Effector memory CD8-positive, alpha-beta T cell (primary cell): ENCODE data around the gene MRPS2.
"Not testable (repeated sequence)": the region's sequence is repeated elsewhere in the genome, so short reads cannot be mapped to it uniquely, and the experiment has no call there.

Source experiments
- ATAC-seq: fragments of 150-1000 bp; cut with Tn5 transposase; replicated peaks from 2 replicates; pipeline ENCODE4 v1.10.0; 2021; ENCODE audit warnings: mild to moderate bottlenecking, moderate library complexity
- DNase-seq, 3 experiments: peaks; one replicate each; pipeline ENCODE4 v3.0.0; 2021
- H3K27ac Mint-ChIP-seq, 2 donors: one replicate each; pipeline ENCODE4 v1.8.0; 2022; ENCODE audit warnings: mild to moderate bottlenecking in 2 of 2, mixed read lengths in 2 of 2, moderate library complexity in 2 of 2
- H3K27me3 Mint-ChIP-seq, 2 donors: one replicate each; pipeline ENCODE4 v1.8.0; 2022; ENCODE audit warnings: mixed read lengths in 2 of 2
- H3K36me3 Mint-ChIP-seq: one replicate; pipeline ENCODE4 v1.8.0; 2022; ENCODE audit warnings: mild to moderate bottlenecking, moderate library complexity, mixed read lengths; ENCODE audit not compliant: insufficient read depth
- H3K4me1 Mint-ChIP-seq, 2 donors: one replicate each; pipeline ENCODE4 v1.8.0; 2022; ENCODE audit warnings: low read depth in 2 of 2, mixed read lengths in 2 of 2
- H3K4me3 Mint-ChIP-seq, 2 donors: one replicate each; pipeline ENCODE4 v1.8.0; 2022; ENCODE audit warnings: mild to moderate bottlenecking in 2 of 2, mixed read lengths in 2 of 2, moderate library complexity in 2 of 2
- H3K9me3 Mint-ChIP-seq, 2 donors: one replicate each; pipeline ENCODE4 v1.8.0; 2022; ENCODE audit warnings: mixed read lengths in 2 of 2

The MRPS2 gene

DNA sequence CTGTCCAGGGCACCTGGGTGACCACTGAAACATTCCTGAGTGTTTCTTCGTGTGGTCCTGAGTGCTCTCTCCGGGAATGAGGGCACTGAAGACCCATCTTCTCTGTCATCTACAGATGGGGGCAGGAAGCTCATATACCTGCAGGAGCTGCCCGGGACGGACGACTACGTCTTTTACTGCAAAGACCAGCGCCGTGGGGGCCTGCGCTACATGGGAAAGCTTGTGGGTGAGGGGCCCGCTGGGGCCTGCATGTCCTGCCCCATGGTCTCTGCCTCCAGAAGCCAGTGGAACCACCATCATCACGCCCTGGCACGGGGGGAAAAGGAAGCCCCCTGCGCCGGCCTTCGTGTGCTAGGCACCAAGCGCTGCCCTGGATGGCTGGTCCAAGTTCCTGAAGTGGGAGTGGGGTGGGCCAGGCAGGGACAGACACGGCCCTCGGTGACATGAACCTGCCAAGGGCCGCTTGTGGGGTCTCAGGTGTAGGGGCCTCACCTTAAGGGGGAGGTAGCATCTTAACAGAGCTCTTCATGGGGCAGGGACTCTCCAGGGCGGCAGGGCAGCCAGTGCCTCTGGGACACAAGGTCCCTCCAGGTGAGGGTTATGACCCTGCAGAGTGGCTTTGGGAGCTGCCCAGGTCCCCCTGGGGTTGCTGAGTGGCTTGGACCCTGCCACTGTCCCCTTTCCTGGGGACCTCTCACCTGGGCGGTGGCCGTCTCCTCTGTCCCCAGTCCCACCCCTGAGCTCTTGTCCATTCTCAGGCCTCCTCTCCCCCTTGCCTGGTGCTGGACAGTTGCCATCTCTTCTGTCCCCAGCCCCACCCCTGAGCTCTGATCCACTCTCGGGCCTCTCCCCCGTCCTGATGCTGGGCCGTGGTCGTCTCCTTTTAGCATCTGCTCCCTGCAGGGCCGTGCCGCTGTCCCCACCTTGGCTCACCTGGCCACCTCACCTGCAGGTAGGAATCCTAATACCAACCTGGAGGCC, 47.6 kb downstream of the MRPS2 start:
- no peak for DNase-seq
- H3K27me3 Mint-ChIP-seq, result peaks cover 23 to 42% of the 10 kb centered on the region in 2 donors
- no peaks in the 10 kb centered on the region for H3K9me3 Mint-ChIP-seq
- no peaks in the 10 kb centered on the region for H3K36me3 Mint-ChIP-seq
- H3K27ac Mint-ChIP-seq, result no peak overlapping the region
- no peaks in the 10 kb centered on the region for H3K4me1 Mint-ChIP-seq
- no peak for ATAC-seq
- no peak overlapping the region for H3K4me3 Mint-ChIP-seq

DNA sequence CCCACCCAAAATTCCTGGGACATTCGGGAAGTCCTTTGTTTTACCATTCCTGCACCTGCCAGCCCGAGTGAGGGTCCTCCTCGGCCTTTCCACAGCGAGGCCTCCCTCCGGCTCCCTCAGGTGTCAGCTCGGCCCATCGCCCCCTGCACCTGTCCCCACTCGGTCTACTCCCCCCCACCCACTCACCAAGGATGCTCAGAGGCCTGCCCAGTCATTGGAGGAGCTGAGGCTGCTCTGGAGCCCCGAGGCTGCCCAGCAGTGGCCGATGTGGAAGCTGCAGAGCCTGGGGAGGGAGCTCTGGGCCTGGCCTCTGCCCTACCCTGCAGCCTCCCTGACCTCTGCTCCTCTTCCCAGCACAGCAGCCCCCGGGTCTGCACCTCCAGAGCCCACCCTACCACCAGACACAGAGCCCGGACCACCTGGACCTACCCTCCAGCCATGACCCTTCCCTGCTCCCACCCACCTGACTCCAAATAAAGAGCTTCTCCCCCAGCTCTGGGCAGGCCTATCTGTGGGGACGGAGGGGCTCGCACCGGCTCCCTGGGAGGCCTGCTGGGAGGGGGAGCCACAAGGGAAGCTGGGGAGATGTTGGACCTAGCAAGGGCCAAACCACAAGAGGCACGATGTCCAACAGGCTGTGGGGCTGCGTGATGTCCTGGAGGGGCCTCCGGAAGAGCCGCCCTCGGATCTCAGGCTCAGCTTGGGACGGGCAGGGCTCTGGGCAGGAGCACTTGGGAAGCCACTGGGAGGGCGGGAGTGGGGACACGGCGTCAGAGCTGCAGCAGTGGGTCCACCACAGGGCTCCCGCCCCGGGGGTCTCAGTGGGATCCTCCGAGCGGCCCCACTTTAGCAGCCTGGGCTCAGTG, 49.2 kb downstream of the MRPS2 start:
- not testable (repeated sequence) for ATAC-seq, H3K36me3 Mint-ChIP-seq, H3K9me3 Mint-ChIP-seq, H3K4me3 Mint-ChIP-seq, DNase-seq, H3K4me1 Mint-ChIP-seq, H3K27ac Mint-ChIP-seq
- peaks cover 11 to 30% of the 10 kb centered on the region in 2 donors for H3K27me3 Mint-ChIP-seq

DNA sequence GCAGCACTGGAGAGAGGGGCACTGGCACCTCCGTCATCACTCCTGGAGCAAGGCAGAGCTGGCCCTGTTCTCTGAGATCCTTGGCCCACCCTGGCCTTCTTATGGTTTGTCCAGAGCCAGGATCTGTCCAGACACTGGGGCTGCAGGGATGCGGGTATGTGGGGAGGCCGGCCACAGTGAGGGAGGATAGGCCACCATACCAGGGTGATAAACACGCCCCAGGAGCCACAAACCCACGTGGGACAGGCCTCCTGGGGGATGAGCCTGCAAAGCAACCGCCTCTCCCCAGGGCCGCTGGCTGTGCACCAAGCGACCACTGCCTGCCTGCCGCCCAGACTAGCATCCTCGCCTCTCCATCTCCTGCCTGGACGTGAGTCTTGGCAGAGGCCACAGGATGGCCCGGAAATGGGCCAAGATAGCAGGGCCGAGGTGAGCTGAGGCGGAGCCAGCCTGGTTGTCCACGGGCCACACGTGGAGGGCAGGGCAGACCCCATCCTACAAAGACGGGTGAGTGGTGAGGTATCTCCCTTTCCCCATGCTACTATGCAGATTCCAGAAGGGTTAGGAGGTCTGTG, 49.9 kb downstream of the MRPS2 start:
- Mint-ChIP-seq H3K36me3 (no peaks in the 10 kb centered on the region), H3K4me3 (no peak overlapping the region), H3K4me1 (peaks cover 0 to 2% of the 10 kb centered on the region in 2 donors), H3K27ac (no peak overlapping the region), H3K27me3 (peaks cover 7 to 24% of the 10 kb centered on the region in 2 donors), H3K9me3 (no peaks in the 10 kb centered on the region)
- ATAC-seq, result no peak
- no peak for DNase-seq

DNA sequence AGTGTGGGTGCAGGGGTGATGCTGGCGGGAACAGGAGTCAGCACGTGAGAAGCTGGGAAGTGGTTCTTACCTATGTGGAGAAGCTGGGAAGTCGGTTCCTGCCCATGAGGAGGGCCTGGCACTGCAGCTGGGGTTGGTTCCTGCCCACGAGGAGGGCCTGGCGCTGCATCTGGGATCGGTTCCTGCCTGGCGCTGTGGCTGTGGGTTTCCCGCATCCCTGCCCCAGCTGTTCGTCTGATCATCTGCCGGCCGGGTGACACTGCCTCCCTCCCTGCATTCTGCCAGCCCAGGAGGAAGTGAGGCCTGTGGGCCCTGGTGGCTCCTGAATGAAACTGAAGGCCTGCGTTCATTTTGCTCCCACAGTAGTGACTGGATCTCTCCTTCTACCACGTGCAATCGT, 50.5 kb downstream of the MRPS2 start:
- no peaks in the 10 kb centered on the region for H3K36me3 Mint-ChIP-seq
- H3K9me3 Mint-ChIP-seq, result no peaks in the 10 kb centered on the region
- H3K4me3 Mint-ChIP-seq, result no peak overlapping the region
- H3K4me1 Mint-ChIP-seq, result peaks cover 0 to 2% of the 10 kb centered on the region in 2 donors
- DNase-seq (no peak), ATAC-seq (no peak)
- no peak overlapping the region for H3K27ac Mint-ChIP-seq
- H3K27me3 Mint-ChIP-seq, result peaks cover 10 to 28% of the 10 kb centered on the region in 2 donors

DNA sequence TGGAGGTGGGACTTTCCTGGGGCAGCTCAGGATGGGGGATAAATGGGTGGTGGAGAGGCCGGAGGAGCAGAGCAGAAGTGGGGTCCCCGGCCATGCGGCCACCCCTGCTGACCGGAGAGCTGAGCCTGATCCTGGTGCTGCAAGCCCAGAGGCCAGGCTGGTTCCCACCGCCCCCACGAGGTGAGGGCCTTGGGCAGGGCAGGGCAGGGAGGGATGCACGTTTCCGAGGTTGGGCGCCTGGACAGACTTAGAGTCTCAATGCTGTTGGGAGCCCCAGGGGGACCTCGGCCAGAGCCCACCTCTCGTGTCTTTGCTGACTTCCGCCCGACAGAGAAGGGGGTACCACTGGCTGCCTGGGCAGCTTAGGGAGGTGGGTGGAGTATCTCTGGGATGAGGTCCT, 51.0 kb downstream of the MRPS2 start:
- DNase-seq, result no peak
- Mint-ChIP-seq H3K4me3 (no peak overlapping the region), H3K27me3 (peaks cover 12 to 32% of the 10 kb centered on the region in 2 donors), H3K4me1 (peaks cover 0 to 2% of the 10 kb centered on the region in 2 donors), H3K9me3 (no peaks in the 10 kb centered on the region), H3K27ac (no peak overlapping the region), H3K36me3 (no peaks in the 10 kb centered on the region)
- no peak for ATAC-seq

DNA sequence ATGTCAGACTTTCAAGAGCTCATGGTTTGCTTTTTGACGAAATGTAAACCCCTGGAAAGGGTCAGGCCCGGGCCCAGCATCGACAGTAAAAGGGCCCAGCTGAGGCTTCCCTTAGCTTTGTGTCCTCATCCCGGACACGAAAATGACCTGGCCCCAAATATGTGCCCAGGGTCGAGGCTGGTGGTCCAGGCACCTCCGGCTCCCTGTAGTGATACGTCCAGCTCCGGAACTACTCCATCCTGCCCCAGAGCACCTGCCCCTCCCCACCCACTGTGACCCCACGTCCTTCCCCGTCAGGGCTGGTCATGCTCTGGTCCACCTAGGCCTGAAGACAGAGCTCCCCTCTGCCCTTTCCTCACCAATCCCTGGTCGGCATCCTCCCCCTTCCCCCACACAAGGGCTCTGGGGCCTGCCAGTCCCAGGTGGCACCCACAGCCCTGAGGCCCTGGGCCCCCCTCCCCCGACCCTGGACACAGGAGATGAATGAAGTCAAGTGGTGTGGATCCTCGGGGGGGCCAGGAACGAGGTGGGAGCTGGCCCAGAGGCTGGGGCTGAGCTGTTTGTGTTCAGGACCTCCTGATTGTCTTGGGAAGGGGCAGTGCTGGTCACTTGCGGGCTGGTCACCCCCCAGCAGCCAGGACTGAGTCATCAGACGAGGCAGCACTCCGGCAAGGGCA, 51.7 kb downstream of the MRPS2 start:
- Mint-ChIP-seq H3K4me3 (no peak overlapping the region), H3K27me3 (peaks cover 12 to 32% of the 10 kb centered on the region in 2 donors), H3K9me3 (no peaks in the 10 kb centered on the region), H3K27ac (no peak overlapping the region), H3K4me1 (peaks cover 0 to 2% of the 10 kb centered on the region in 2 donors), H3K36me3 (no peaks in the 10 kb centered on the region)
- ATAC-seq (no peak), DNase-seq (no peak)

DNA sequence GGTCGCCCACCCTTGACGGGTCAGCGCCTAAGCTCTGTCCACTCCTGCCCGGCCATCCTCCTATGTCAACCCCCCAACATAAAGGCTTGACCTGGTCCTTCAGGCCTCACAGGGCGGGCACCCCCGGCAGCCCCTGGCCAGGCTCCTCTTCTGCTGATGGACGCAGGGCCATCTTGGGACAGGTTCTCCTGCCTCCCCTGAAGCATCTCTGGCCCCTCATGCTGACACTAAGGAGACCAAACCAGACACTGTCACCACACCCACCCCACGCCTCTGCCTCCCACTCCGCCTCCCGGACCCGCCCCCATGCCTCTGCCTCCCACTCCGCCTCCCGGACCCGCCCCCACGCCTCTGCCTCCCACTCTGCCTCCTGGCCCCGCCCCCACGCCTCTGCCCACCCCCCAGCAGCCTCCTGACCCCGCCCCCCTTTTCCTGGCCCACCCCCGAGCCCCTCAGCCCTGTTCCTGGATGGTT, 52.3 kb downstream of the MRPS2 start:
- H3K4me3 Mint-ChIP-seq, result no peak overlapping the region
- H3K4me1 Mint-ChIP-seq, result peaks cover 0 to 2% of the 10 kb centered on the region in 2 donors
- no peaks in the 10 kb centered on the region for H3K9me3 Mint-ChIP-seq
- ATAC-seq, result no peak
- peaks cover 12 to 32% of the 10 kb centered on the region in 2 donors for H3K27me3 Mint-ChIP-seq
- no peaks in the 10 kb centered on the region for H3K36me3 Mint-ChIP-seq
- DNase-seq, result no peak
- H3K27ac Mint-ChIP-seq, result no peak overlapping the region
